ENCODE measurements around the gene LRRC32. TPM values are rescaled to one million over a fixed set of nuclear protein-coding genes. Genes with fewer than 3 reads are reported as not detected.

LRRC32 gene
- total and polyA plus RNA-seq, 9 of the 15 experiments (the other 6 are each of a cell fraction or from before 2014, with no cell fraction given): 0.10 to 0.50 (median 0.19) TPM; not detected in 5

- no peak for ATAC-seq
- no peaks in the 10 kb centered on the region for H3K9me1 ChIP-seq (ENCODE audit: control insufficient read depth, insufficient read depth, low read length)
- CTCF ChIA-PET (ENCODE audit: low intra/inter-chr PET ratio): no interaction called here
- POLR2A ChIA-PET: no interaction called here
- H3K4me1 ChIP-seq (replicated peaks in 1 of 2; ENCODE audit: control insufficient read depth in 2 of 2, insufficient read depth in 2 of 2, low read length in 2 of 2): peaks cover 0 to 5% of the 10 kb centered on the region in 2 experiments; a peak in 2 of 5 replicates
- in situ Hi-C loops (cut with MboI): no loop called here
- no peak for FAIRE-seq
- no peaks in the 10 kb centered on the region for H4K20me1 ChIP-seq (replicated peaks; ENCODE audit: control insufficient read depth, insufficient read depth, low read length)
- H3K36me3 ChIP-seq (ENCODE audit: control insufficient read depth, insufficient read depth, low read length): no peaks in the 10 kb centered on the region
- H3K9me3 ChIP-seq (replicated peaks; ENCODE audit: control insufficient read depth, insufficient read depth, low read depth, low read length): no peaks in the 10 kb centered on the region; the same call in 1 of the 2 replicates
- WGBS (ENCODE audit: insufficient coverage, low coverage, missing lambda C conversion rate): 3% methylated on average over 4 of the region's 4 CpGs
- peak; percentile 24 for TF ChIP-seq RBM25 (IDR thresholded peaks at IDR 0.05; ENCODE audit: low read depth, low read length, severe bottlenecking)
- TF ChIP-seq SIX5 (IDR thresholded peaks at IDR 0.05; ENCODE audit: borderline replicate concordance in 1 of 2, insufficient read depth in 1 of 2, low read depth in 1 of 2, low read length in 2 of 2): no peak
- TF ChIP-seq ZNF146 (CRISPR knock-in tag; IDR thresholded peaks at IDR 0.05; ENCODE audit: unreplicated experiment): peak; percentile 31
- no peak for DNase-seq (ENCODE audit: extremely low read depth in 1 of 4, low spot score in 3 of 4)
- H3K4me3 ChIP-seq: no peak overlapping the region
- no peak overlapping the region for H2AFZ ChIP-seq (ENCODE audit: low read depth, low read length)
- H3K9ac ChIP-seq (ENCODE audit: insufficient read depth in 1 of 2, low read depth in 2 of 2, low read length in 2 of 2): no peak overlapping the region
- H3K27ac ChIP-seq (ENCODE audit: extremely low read depth, low read depth, low read length): no peak overlapping the region
- no peaks in the 10 kb centered on the region for H3K79me2 ChIP-seq (ENCODE audit: control insufficient read depth, insufficient read depth, low read length)
- intact Hi-C loops (cut with micrococcal nuclease): no loop called here
- H3K4me2 ChIP-seq (ENCODE audit: insufficient read depth, low read length): no peak overlapping the region
- BruUV-seq (replicated peaks): no TSS peak
- peaks cover 14 to 18% of the 10 kb centered on the region in 2 experiments; a peak in 3 of 5 replicates for H3K27me3 ChIP-seq (ENCODE audit: control insufficient read depth in 2 of 2, insufficient read depth in 2 of 2, low read length in 2 of 2)
These were observed 23.5 kb downstream of the LRRC32 start for GRCh38 chr11:76646882-76647534.

GRCh38 chr11:76644591-76644990, 26.0 kb downstream of the LRRC32 start:
- no peaks in the 10 kb centered on the region; the same call in 1 of the 2 replicates for H3K9me3 ChIP-seq (replicated peaks; ENCODE audit: control insufficient read depth, insufficient read depth, low read depth, low read length)
- no peak for DNase-seq (ENCODE audit: extremely low read depth in 1 of 4, low spot score in 3 of 4)
- intact Hi-C loops (cut with micrococcal nuclease) (no loop called here), in situ Hi-C loops (cut with MboI) (no loop called here)
- peaks cover 0 to 5% of the 10 kb centered on the region in 2 experiments; a peak in 2 of 5 replicates for H3K4me1 ChIP-seq (replicated peaks in 1 of 2; ENCODE audit: control insufficient read depth in 2 of 2, insufficient read depth in 2 of 2, low read length in 2 of 2)
- 1% methylated on average over 5 of the region's 5 CpGs for WGBS (ENCODE audit: insufficient coverage, low coverage, missing lambda C conversion rate)
- peak overlapping the region in 1 of 2 experiments; percentile 12; a peak in 1 of 4 replicates for H3K9ac ChIP-seq (ENCODE audit: insufficient read depth in 1 of 2, low read depth in 2 of 2, low read length in 2 of 2)
- H2AFZ ChIP-seq (ENCODE audit: low read depth, low read length): no peak overlapping the region
- H3K36me3 ChIP-seq (ENCODE audit: control insufficient read depth, insufficient read depth, low read length): no peaks in the 10 kb centered on the region
- H4K20me1 ChIP-seq (replicated peaks; ENCODE audit: control insufficient read depth, insufficient read depth, low read length): no peaks in the 10 kb centered on the region
- no peak overlapping the region for H3K4me2 ChIP-seq (ENCODE audit: insufficient read depth, low read length)
- ChIA-PET CTCF (ENCODE audit: low intra/inter-chr PET ratio) (no interaction called here), POLR2A (interaction anchor here (0.6 kb wide), 2 partner anchors 9 to 831 kb away, joined by 3 to 4 read pairs; no protein-coding TSS in a partner anchor)
- no TSS peak for BruUV-seq (replicated peaks)
- no peak for FAIRE-seq
- H3K79me2 ChIP-seq (ENCODE audit: control insufficient read depth, insufficient read depth, low read length): no peaks in the 10 kb centered on the region
- no peak overlapping the region for H3K4me3 ChIP-seq
- no peak for ATAC-seq
- H3K27ac ChIP-seq (ENCODE audit: extremely low read depth, low read depth, low read length): no peak overlapping the region
- H3K9me1 ChIP-seq (ENCODE audit: control insufficient read depth, insufficient read depth, low read length): no peaks in the 10 kb centered on the region
- H3K27me3 ChIP-seq (ENCODE audit: control insufficient read depth in 2 of 2, insufficient read depth in 2 of 2, low read length in 2 of 2): peaks cover 15 to 36% of the 10 kb centered on the region in 2 experiments; a peak in 4 of 5 replicates
- no peak for TF ChIP-seq HINFP (tag; conservative IDR thresholded peaks at IDR 0.05; ENCODE audit: low read depth)
- TF ChIP-seq POLR2G (IDR thresholded peaks at IDR 0.05; ENCODE audit: low read depth, low read length): no peak
- no peak for TF ChIP-seq CXXC5 (CRISPR knock-in tag; IDR thresholded peaks at IDR 0.05)
- no peak for TF ChIP-seq BHLHE40 (IDR thresholded peaks at IDR 0.05; ENCODE audit: low read length)
- no peak for TF ChIP-seq ZNF717 (CRISPR knock-in tag; IDR thresholded peaks at IDR 0.05)
